Neural cell (in vitro differentiated cells): Measurements from ENCODE around the gene FBRS. TPM values are rescaled to one million over a fixed set of nuclear protein-coding genes. Genes with fewer than 3 reads are reported as not detected.

Experiments used
- H2AFZ ChIP-seq: fragments of 200-600, 300-800 bp; sonication (generic), shearing (Covaris generic); 2 replicates; pipeline ENCODE4 v1.6.0; 2014; ENCODE audit warnings: low read depth, mild to moderate bottlenecking, antibody characterized with exemption, low read length, moderate library complexity
- H3F3A ChIP-seq: fragments of 200-600 bp; shearing (Covaris generic); 2 replicates; pipeline ENCODE4 v1.6.1; 2016; ENCODE audit warnings: mild to moderate bottlenecking, moderate library complexity, mixed read lengths, antibody characterized with exemption, low read length; ENCODE audit not compliant: insufficient read depth, poor library complexity, severe bottlenecking
- H3K27ac ChIP-seq: fragments of 200-600, 300-800 bp; sonication (generic), shearing (Covaris generic); 2 replicates; pipeline ENCODE4 v1.5.1; 2014; ENCODE audit warnings: mild to moderate bottlenecking, low read length, moderate library complexity
- H3K27me3 ChIP-seq: fragments of 300-800, 200-600 bp; sonication (generic), shearing (Covaris generic); 2 replicates; pipeline ENCODE4 v1.6.0; 2014; ENCODE audit warnings: mild to moderate bottlenecking, low read depth, low read length, moderate library complexity; ENCODE audit not compliant: insufficient read depth
- H3K36me3 ChIP-seq: fragments of 300-800, 200-600 bp; sonication (generic), shearing (Covaris generic); 2 replicates; pipeline ENCODE4 v1.5.1; 2014; ENCODE audit warnings: mild to moderate bottlenecking, antibody characterized with exemption, low read length, moderate library complexity; ENCODE audit not compliant: insufficient read depth
- H3K4me2 ChIP-seq: fragments of 300-800, 200-600 bp; sonication (generic), shearing (Covaris generic); 2 replicates; pipeline ENCODE4 v1.6.0; 2014; ENCODE audit warnings: mild to moderate bottlenecking, low read length
- H3K4me3 ChIP-seq: fragments of 300-800, 200-600 bp; sonication (generic), shearing (Covaris generic); 2 replicates; pipeline ENCODE4 v1.5.1; 2014; ENCODE audit warnings: mild to moderate bottlenecking, low read length, moderate library complexity
- H3K79me2 ChIP-seq: fragments of 200-600 bp; shearing (Covaris generic); replicated peaks from 2 replicates; pipeline ENCODE4 v1.6.0; 2014; ENCODE audit warnings: mild to moderate bottlenecking, low read length, moderate library complexity; ENCODE audit not compliant: insufficient read depth
- H3K9ac ChIP-seq: fragments of 300-800, 200-600 bp; sonication (generic), shearing (Covaris generic); 2 replicates; pipeline ENCODE4 v1.6.1; 2016; ENCODE audit warnings: mild to moderate bottlenecking, low read length, mixed read lengths
- H3K9me2 ChIP-seq: fragments of 200-600 bp; shearing (Covaris generic); 2 replicates; pipeline ENCODE4 v1.6.1; 2016; ENCODE audit warnings: mild to moderate bottlenecking, low read length, mixed read lengths; ENCODE audit not compliant: insufficient read depth
- H3K9me3 ChIP-seq: fragments of 200-600, 300-800 bp; sonication (generic), shearing (Covaris generic); 2 replicates; pipeline ENCODE4 v1.6.1; 2016; ENCODE audit warnings: mild to moderate bottlenecking, mixed run types, low read length, moderate library complexity, mixed read lengths
- H4K20me1 ChIP-seq: fragments of 200-600 bp; shearing (Covaris generic); 2 replicates; pipeline ENCODE4 v1.6.1; 2016; ENCODE audit warnings: mild to moderate bottlenecking, mixed run types; ENCODE audit not compliant: insufficient read depth
- EP300 ChIP-seq: fragments of 450-650 bp; conservative IDR thresholded peaks from 2 replicates; pipeline ENCODE4 v1.6.1; 2014; ENCODE audit warnings: antibody characterized with exemption, mild to moderate bottlenecking, moderate library complexity; ENCODE audit not compliant: poor library complexity, severe bottlenecking
- EZH2 ChIP-seq: fragments of 200-600, 300-800 bp; shearing (Covaris generic), sonication (generic); IDR thresholded peaks from 2 replicates; pipeline ENCODE4 v1.6.1; 2014; ENCODE audit warnings: antibody characterized with exemption, low read length, borderline replicate concordance, mild to moderate bottlenecking; ENCODE audit not compliant: insufficient read depth, poor library complexity, severe bottlenecking
- MXI1 ChIP-seq: fragments of 450-650 bp; conservative IDR thresholded peaks from 2 replicates; pipeline ENCODE4 v1.6.1; 2014; ENCODE audit warnings: antibody characterized with exemption, mild to moderate bottlenecking; ENCODE audit not compliant: poor library complexity, severe bottlenecking
- POLR2AphosphoS5 ChIP-seq: IDR thresholded peaks from 2 replicates; pipeline ENCODE4 v1.6.1; 2012
- RAD21 ChIP-seq: fragments of 450-650 bp; conservative IDR thresholded peaks from 2 replicates; pipeline ENCODE4 v1.6.1; 2014; ENCODE audit warnings: antibody characterized with exemption, mild to moderate bottlenecking, moderate library complexity
- SMC3 ChIP-seq: fragments of 450-650 bp; conservative IDR thresholded peaks from 2 replicates; pipeline ENCODE4 v1.6.1; 2014; ENCODE audit warnings: antibody characterized with exemption, mild to moderate bottlenecking, moderate library complexity; ENCODE audit not compliant: poor library complexity
- TAF1 ChIP-seq: IDR thresholded peaks from 2 replicates; pipeline ENCODE4 v1.6.1; 2012; ENCODE audit warnings: low read depth
- polyA plus RNA-seq: library from polyadenylated mRNA; depleted of rRNA; stranded (reverse); fragments of >200 nt; gene quantifications from 2 replicates; pipeline ENCODE4 v1.2.3, GENCODE V29; 2014
- TF ChIP-seq, protein P1 (sequence below): fragments of 450-650 bp; IDR thresholded peaks from 2 replicates; pipeline ENCODE4 v1.5.1; 2014; ENCODE audit warnings: antibody characterized with exemption, mild to moderate bottlenecking, moderate library complexity; ENCODE audit not compliant: poor library complexity, severe bottlenecking
- TF ChIP-seq, protein P2 (sequence below): IDR thresholded peaks from 2 replicates; pipeline ENCODE4 v1.6.1; 2012; ENCODE audit warnings: borderline replicate concordance

FBRS gene
- polyA plus RNA-seq, 1 donor from 2014 or later = 24.2 TPM

DNA sequence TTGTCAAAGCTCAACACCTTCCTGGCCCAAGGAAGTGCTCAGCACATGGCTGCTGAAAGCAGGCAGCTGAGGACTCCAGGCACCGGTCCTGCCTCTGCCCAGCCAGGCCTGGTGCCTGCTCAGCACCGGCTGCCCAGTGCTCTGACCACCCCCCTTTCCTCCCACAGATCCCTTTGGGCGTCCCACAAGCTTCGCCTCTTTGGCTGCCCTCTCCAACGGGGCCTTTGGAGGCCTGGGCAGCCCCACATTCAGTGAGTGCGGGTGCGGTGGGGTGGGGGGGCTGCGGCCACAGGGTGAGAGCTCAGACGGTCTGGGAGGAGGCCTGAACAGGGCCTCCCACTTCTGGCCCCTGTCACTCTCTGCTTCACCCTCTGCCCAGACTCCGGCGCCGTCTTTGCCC, 10.2 kb downstream of the FBRS start (continued):
- no peak for TF ChIP-seq EP300
- TF ChIP-seq TAF1 = no peak

DNA sequence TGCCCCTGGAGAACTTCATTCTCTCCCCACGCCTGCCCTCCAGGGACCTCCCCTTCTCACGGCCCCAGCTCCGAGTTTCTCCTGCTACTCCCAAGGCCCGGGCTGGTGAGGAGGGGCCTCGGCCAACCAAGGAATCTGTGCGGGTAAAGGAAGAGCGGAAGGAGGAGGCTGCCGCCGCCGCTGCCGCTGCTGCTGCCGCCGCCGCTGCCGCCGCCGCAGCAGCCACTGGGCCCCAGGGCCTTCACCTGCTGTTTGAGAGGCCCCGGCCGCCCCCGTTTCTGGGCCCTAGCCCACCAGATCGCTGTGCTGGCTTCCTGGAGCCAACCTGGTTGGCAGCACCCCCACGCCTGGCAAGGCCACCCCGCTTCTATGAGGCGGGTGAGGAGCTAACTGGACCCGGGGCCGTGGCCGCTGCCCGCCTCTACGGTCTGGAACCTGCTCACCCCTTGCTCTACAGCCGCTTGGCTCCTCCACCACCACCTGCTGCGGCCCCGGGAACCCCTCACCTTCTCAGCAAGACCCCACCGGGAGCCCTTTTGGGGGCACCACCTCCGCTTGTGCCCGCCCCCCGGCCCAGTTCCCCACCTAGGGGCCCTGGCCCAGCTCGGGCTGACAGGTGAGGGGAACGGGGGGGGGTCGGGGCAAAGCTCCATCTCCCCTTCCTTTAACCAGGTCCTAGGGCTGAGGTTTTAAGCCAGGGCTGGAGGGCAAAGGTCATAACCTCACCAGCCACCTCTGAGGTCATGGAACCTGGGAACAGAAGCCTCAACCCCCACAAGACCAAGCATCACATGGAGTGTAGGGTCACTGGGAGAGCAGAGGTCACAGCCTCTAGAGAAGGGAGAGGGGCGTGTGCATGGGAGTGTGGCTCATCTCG, 11.0 kb downstream of the FBRS start:
- Histone ChIP-seq H3K27ac (no peak overlapping the region), H3K9me3 (no peaks in the 10 kb centered on the region), H3K79me2 (no peaks in the 10 kb centered on the region), H3K36me3 (no peaks in the 10 kb centered on the region), H3F3A (no peaks in the 10 kb centered on the region), H3K9ac (no peak overlapping the region), H3K4me2 (no peak overlapping the region), H4K20me1 (no peaks in the 10 kb centered on the region), H3K27me3 (no peaks in the 10 kb centered on the region), H3K4me3 (no peak overlapping the region), H3K9me2 (no peaks in the 10 kb centered on the region), H2AFZ (no peak overlapping the region)
- TF ChIP-seq TAF1 (no peak), MXI1 (no peak), POLR2AphosphoS5 (no peak), SMC3 (no peak), EZH2 (no peak), EP300 (no peak), RAD21 (no peak)
- TF ChIP-seq, protein P1, sequence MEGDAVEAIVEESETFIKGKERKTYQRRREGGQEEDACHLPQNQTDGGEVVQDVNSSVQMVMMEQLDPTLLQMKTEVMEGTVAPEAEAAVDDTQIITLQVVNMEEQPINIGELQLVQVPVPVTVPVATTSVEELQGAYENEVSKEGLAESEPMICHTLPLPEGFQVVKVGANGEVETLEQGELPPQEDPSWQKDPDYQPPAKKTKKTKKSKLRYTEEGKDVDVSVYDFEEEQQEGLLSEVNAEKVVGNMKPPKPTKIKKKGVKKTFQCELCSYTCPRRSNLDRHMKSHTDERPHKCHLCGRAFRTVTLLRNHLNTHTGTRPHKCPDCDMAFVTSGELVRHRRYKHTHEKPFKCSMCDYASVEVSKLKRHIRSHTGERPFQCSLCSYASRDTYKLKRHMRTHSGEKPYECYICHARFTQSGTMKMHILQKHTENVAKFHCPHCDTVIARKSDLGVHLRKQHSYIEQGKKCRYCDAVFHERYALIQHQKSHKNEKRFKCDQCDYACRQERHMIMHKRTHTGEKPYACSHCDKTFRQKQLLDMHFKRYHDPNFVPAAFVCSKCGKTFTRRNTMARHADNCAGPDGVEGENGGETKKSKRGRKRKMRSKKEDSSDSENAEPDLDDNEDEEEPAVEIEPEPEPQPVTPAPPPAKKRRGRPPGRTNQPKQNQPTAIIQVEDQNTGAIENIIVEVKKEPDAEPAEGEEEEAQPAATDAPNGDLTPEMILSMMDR = no peak
- TF ChIP-seq, protein P2, sequence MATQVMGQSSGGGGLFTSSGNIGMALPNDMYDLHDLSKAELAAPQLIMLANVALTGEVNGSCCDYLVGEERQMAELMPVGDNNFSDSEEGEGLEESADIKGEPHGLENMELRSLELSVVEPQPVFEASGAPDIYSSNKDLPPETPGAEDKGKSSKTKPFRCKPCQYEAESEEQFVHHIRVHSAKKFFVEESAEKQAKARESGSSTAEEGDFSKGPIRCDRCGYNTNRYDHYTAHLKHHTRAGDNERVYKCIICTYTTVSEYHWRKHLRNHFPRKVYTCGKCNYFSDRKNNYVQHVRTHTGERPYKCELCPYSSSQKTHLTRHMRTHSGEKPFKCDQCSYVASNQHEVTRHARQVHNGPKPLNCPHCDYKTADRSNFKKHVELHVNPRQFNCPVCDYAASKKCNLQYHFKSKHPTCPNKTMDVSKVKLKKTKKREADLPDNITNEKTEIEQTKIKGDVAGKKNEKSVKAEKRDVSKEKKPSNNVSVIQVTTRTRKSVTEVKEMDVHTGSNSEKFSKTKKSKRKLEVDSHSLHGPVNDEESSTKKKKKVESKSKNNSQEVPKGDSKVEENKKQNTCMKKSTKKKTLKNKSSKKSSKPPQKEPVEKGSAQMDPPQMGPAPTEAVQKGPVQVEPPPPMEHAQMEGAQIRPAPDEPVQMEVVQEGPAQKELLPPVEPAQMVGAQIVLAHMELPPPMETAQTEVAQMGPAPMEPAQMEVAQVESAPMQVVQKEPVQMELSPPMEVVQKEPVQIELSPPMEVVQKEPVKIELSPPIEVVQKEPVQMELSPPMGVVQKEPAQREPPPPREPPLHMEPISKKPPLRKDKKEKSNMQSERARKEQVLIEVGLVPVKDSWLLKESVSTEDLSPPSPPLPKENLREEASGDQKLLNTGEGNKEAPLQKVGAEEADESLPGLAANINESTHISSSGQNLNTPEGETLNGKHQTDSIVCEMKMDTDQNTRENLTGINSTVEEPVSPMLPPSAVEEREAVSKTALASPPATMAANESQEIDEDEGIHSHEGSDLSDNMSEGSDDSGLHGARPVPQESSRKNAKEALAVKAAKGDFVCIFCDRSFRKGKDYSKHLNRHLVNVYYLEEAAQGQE = no peak
